A549 (cell line): Measurements from ENCODE around the gene TAMM41. TPM values are rescaled to one million over a fixed set of nuclear protein-coding genes. Genes with fewer than 3 reads are reported as not detected.

ENCODE experiments used
- ATAC-seq, 2 experiments: fragments of 200-7000 bp in 1 of 2; fragments of >200 bp in 1 of 2; cut with Nextera tagmentation in 1 of 2; cut with Tn5 transposase in 1 of 2; 3 replicates each; pipeline versions ENCODE4 v1.8.0 to v1.9.1; 2018 to 2020; ENCODE audit warnings: mild to moderate bottlenecking in 1 of 2, moderate library complexity in 1 of 2
- CTCF ChIA-PET: fragments of 300-600 bp; sonication (Branson Sonifier 250); formaldehyde crosslinking; extraction: SDS; loops from one replicate; lab custom pipeline; 2021; ENCODE audit warnings: antibody characterized with exemption, inconsistent platforms; lab: Yijun Ruan, JAX
- POLR2A ChIA-PET: fragments of 350-600 bp; formaldehyde crosslinking; extraction: SDS; loops from one replicate; lab custom pipeline; 2021; ENCODE audit warnings: antibody characterized with exemption, inconsistent platforms; lab: Yijun Ruan, JAX
- DNase-seq, 2 experiments: peaks; one replicate each; pipeline versions ENCODE4 v3.0.0 to v3.0.0-alpha.2; 2011 to 2016; ENCODE audit warnings: low read depth in 1 of 2, low spot score in 1 of 2
- FAIRE-seq: peaks from 2 replicates; lab custom pipeline; 2011; peaks lifted over from hg19 to GRCh38; lab: Jason Lieb, UNC
- H3K27ac ChIP-seq, 2 experiments: fragments of >200 bp; sonication (Bioruptor Twin); formaldehyde crosslinking; 3 replicates each; pipeline ENCODE4 v1.5.1; 2016 to 2017
- H3K4me1 ChIP-seq: fragments of >200 bp; sonication (Bioruptor Twin); formaldehyde crosslinking; 3 replicates; pipeline ENCODE4 v1.6.1; 2016
- H3K4me2 ChIP-seq: fragments of >200 bp; sonication (Bioruptor Twin); formaldehyde crosslinking; 3 replicates; pipeline ENCODE4 v1.6.1; 2016
- H3K4me3 ChIP-seq: fragments of >200 bp; sonication (Bioruptor Twin); formaldehyde crosslinking; 3 replicates; pipeline ENCODE4 v1.5.1; 2016
- H3K9me3 ChIP-seq: fragments of >200 bp; sonication (Bioruptor Twin); formaldehyde crosslinking; 3 replicates; pipeline ENCODE4 v1.6.1; 2016
- CBX8 ChIP-seq: fragments of 200-600 bp; sonication (generic); IDR thresholded peaks from 2 replicates; pipeline ENCODE4 v1.6.1; 2016
- CHD4 ChIP-seq: fragments of 200-600 bp; sonication (generic); IDR thresholded peaks from 2 replicates; pipeline ENCODE4 v1.6.1; 2016; ENCODE audit warnings: antibody characterized with exemption, mild to moderate bottlenecking, borderline replicate concordance
- EHF ChIP-seq: fragments of 250-450 bp; sonication (Bioruptor Pico); IDR thresholded peaks from 2 replicates; pipeline ENCODE4 v1.5.0; 2020; ENCODE audit warnings: mild to moderate bottlenecking
- EHMT2 ChIP-seq: fragments of 200-600 bp; sonication (generic); IDR thresholded peaks from 2 replicates; pipeline ENCODE4 v1.6.1; 2016; ENCODE audit warnings: antibody characterized with exemption, low read depth, mild to moderate bottlenecking, moderate library complexity
- ESRRA ChIP-seq: fragments of 150-350 bp; IDR thresholded peaks from 2 replicates; pipeline ENCODE4 v1.6.1; 2014; ENCODE audit warnings: mild to moderate bottlenecking, low read length, borderline replicate concordance
- HDAC2 ChIP-seq: fragments of 200-600 bp; sonication (generic); IDR thresholded peaks from 2 replicates; pipeline ENCODE4 v1.6.1; 2016
- HEYL ChIP-seq: fragments of 250-450 bp; sonication (Bioruptor Pico); IDR thresholded peaks from 2 replicates; pipeline ENCODE4 v1.8.0; 2021; ENCODE audit warnings: mild to moderate bottlenecking, moderate library complexity
- HMGXB4 ChIP-seq: fragments of 250-450 bp; sonication (Bioruptor Pico); IDR thresholded peaks from 2 replicates; pipeline ENCODE4 v1.5.0; 2021; ENCODE audit warnings: mild to moderate bottlenecking, moderate library complexity, borderline replicate concordance
- HOXB5 ChIP-seq: fragments of 250-450 bp; sonication (Bioruptor Pico); IDR thresholded peaks from 2 replicates; pipeline ENCODE4 v1.5.0; 2020; ENCODE audit warnings: mild to moderate bottlenecking, moderate library complexity
- MAZ ChIP-seq: fragments of 150-350 bp; IDR thresholded peaks from 2 replicates; pipeline ENCODE4 v1.6.1; 2014; ENCODE audit warnings: antibody characterized with exemption, low read depth, low read length, borderline replicate concordance
- MYC ChIP-seq: IDR thresholded peaks from 2 replicates; pipeline ENCODE4 v1.6.1; 2012; ENCODE audit warnings: mild to moderate bottlenecking, inconsistent platforms, low read length, improper control_type of control experiment, borderline replicate concordance
- PBX3 ChIP-seq: IDR thresholded peaks from 2 replicates; pipeline ENCODE4 v1.6.1; 2012
- PHF8 ChIP-seq: fragments of 200-600 bp; sonication (generic); IDR thresholded peaks from 2 replicates; pipeline ENCODE4 v1.6.1; 2016; ENCODE audit warnings: low read depth, mild to moderate bottlenecking, antibody characterized with exemption, moderate library complexity, borderline replicate concordance
- POLR2AphosphoS2 ChIP-seq: conservative IDR thresholded peaks from 2 replicates; pipeline ENCODE4 v1.6.1; 2012; ENCODE audit warnings: low read length, improper control_type of control experiment, inconsistent platforms
- RAD21 ChIP-seq, 2 experiments: fragments of >200 bp in 1 of 2; sonication (Bioruptor Twin) in 1 of 2; formaldehyde crosslinking in 1 of 2; IDR thresholded peaks in 1 of 2; conservative IDR thresholded peaks in 1 of 2; 2 replicates in 1 of 2; 3 replicates in 1 of 2; pipeline ENCODE4 v1.6.1; 2012 to 2018; ENCODE audit warnings: inconsistent platforms in 1 of 2
- SREBF2 ChIP-seq: fragments of 450-650 bp; IDR thresholded peaks from 2 replicates; pipeline ENCODE4 v1.6.1; 2014; ENCODE audit warnings: mild to moderate bottlenecking, moderate library complexity
- TFCP2L1 ChIP-seq: fragments of 250-450 bp; sonication (Bioruptor Pico); IDR thresholded peaks from 2 replicates; pipeline ENCODE4 v1.5.0; 2021; ENCODE audit warnings: mild to moderate bottlenecking
- ZC3H11A ChIP-seq: fragments of 450-650 bp; IDR thresholded peaks from 2 replicates; pipeline ENCODE4 v1.6.1; 2014; ENCODE audit warnings: antibody characterized with exemption, mild to moderate bottlenecking
- ZNF302 ChIP-seq: fragments of 250-450 bp; sonication (Bioruptor Pico); IDR thresholded peaks from 2 replicates; pipeline ENCODE4 v1.9.0; 2021; ENCODE audit warnings: inconsistent platforms, mild to moderate bottlenecking, moderate library complexity
- ZSCAN20 ChIP-seq: fragments of 250-450 bp; sonication (Bioruptor Pico); IDR thresholded peaks from 2 replicates; pipeline ENCODE4 v1.8.0; 2022; ENCODE audit warnings: mild to moderate bottlenecking, moderate library complexity
- WGBS: methylation state at CpG from one replicate; pipeline ENCODE4 v1.1.6; 2017; ENCODE audit errors: missing lambda C conversion rate; 5-methylcytosine and 5-hydroxymethylcytosine counted together
- polyA plus RNA-seq, 4 experiments: library from polyadenylated mRNA; depleted of rRNA in 3 of 4; stranded (reverse); fragments of >200 nt; fragmentation: RNase III in 1 of 4; extraction: RNeasy Plus Mini Kit Qiagen cat#74134 plus additional on column Dnase treatment in 1 of 4; gene quantifications; 2 replicates in 3 of 4; 3 replicates in 1 of 4; pipeline ENCODE4 v1.2.3, GENCODE V29; 2011 to 2017
- TF ChIP-seq, protein P1 (sequence below): fragments of >200 bp; sonication (Bioruptor Twin); formaldehyde crosslinking; IDR thresholded peaks from 2 replicates; pipeline ENCODE4 v1.6.1; 2016

Gene TAMM41
- polyA plus RNA-seq, 2 of the 4 experiments (the other 2 are of a cell fraction) = 16.1 to 17.5 TPM

GRCh38 chr3:11810276-11810675, 36.4 kb downstream of the TAMM41 start:
- ATAC-seq = no peak

DNA sequence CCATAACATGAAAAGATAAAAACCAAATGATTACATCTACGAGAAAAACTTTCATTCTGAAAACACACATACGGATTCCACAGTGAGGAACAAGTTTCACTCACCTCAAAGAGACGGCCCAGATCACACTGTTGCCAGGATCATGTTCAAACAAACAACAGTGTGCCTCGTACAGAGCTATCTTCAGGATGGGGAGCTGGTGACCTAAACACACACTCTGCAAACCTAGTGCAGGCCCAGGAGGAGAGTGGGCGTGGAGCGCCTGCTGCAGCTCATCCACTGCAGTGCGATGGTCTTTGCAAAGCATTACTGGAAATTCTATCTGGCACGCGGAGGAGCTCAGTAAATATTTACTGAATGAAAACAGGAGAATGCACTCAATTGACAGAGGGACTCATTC, 38.5 kb downstream of the TAMM41 start:
- Histone ChIP-seq H3K9me3 (no peaks in the 10 kb centered on the region), H3K4me3 (no peak overlapping the region), H3K4me1 (no peaks in the 10 kb centered on the region), H3K4me2 (no peak overlapping the region), H3K27ac (no peak overlapping the region)
- TF ChIP-seq PBX3 = no peak
- TF ChIP-seq EHMT2 = no peak
- no peak for TF ChIP-seq HEYL (CRISPR knock-in tag)
- no peak for TF ChIP-seq RAD21 (conservative IDR thresholded peaks at IDR 0.05 in 1 of 2, IDR thresholded peaks at IDR 0.05 in 1 of 2)
- no peak for DNase-seq
- POLR2A ChIA-PET = no interaction called here
- no peak for ATAC-seq
- CTCF ChIA-PET = interaction anchor here (0.7 to 1.1 kb wide), 2 partner anchors 17 to 429 kb away, joined by 3 to 4 read pairs; no protein-coding TSS in a partner anchor
- WGBS = 89% methylated on average over 9 of the region's 9 CpGs
- no peak for FAIRE-seq

More at GRCh38 chr3:11810276-11810675, 36.4 kb downstream of the TAMM41 start:
- no peaks in the 10 kb centered on the region for H3K9me3 ChIP-seq
- H3K4me2 ChIP-seq = no peak overlapping the region
- H3K27ac ChIP-seq = no peak overlapping the region
- H3K4me3 ChIP-seq = no peak overlapping the region
- DNase-seq = no peak
- POLR2A ChIA-PET = no interaction called here
- no peaks in the 10 kb centered on the region for H3K4me1 ChIP-seq
- TF ChIP-seq, protein P1, sequence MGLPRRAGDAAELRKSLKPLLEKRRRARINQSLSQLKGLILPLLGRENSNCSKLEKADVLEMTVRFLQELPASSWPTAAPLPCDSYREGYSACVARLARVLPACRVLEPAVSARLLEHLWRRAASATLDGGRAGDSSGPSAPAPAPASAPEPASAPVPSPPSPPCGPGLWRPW = no peak
- TF ChIP-seq POLR2AphosphoS2 (no peak), HDAC2 (no peak), CHD4 (no peak), CBX8 (no peak), HOXB5 (CRISPR knock-in tag) (no peak), MYC (no peak), ESRRA (no peak), PHF8 (no peak), HMGXB4 (CRISPR knock-in tag) (no peak), ZNF302 (CRISPR knock-in tag) (no peak), ZSCAN20 (no peak), SREBF2 (no peak), ZC3H11A (no peak), TFCP2L1 (CRISPR knock-in tag) (no peak), MAZ (no peak), PBX3 (no peak), EHF (no peak)
- TF ChIP-seq, all 56 proteins: peak for 0
- 77% methylated on average over 3 of the region's 3 CpGs for WGBS
- CTCF ChIA-PET = no interaction called here
- no peak for FAIRE-seq
